Esophagus squamous epithelium (tissue), 4 donors: Measurements from ENCODE around the gene KRT74.

ENCODE experiments used
- CTCF ChIP-seq, 6 experiments: fragments of 450-650 bp in 4 of 6; fragments of 200-600 bp in 2 of 6; sonication (generic) in 2 of 6; IDR thresholded peaks; one replicate each; pipeline ENCODE4 v1.5.1; 2016 to 2019; ENCODE audit warnings: antibody characterized with exemption in 6 of 6, mild to moderate bottlenecking in 4 of 6, moderate library complexity in 4 of 6
- POLR2A ChIP-seq, 4 donors: fragments of 450-650 bp; IDR thresholded peaks; one replicate each; pipeline ENCODE4 v1.6.1; 2017; ENCODE audit warnings: antibody characterized with exemption in 4 of 4, mild to moderate bottlenecking in 4 of 4, moderate library complexity in 3 of 4

- TF ChIP-seq CTCF (IDR thresholded peaks at IDR 0.05) = no peak
- TF ChIP-seq POLR2A (IDR thresholded peaks at IDR 0.05) = no peak
Measured at GRCh38 chr12:52603314-52603713, 29.7 kb upstream of the KRT74 start.
